MM.1S (cell line): ENCODE measurements around the gene PIP5K1A.

ENCODE experiments used
- EZH2 ChIP-seq: fragments of 300-600 bp; sonication (generic); optimal IDR thresholded peaks from 2 replicates; pipeline ENCODE3; 2017; ENCODE audit warnings: low read depth, mild to moderate bottlenecking, antibody characterized with exemption, low read length, mixed read lengths
- TF ChIP-seq, protein P1 (sequence below): fragments of 300-600 bp; sonication (generic); IDR thresholded peaks from 2 replicates; pipeline ENCODE4 v1.5.1; 2016; ENCODE audit warnings: antibody characterized with exemption, low read length, mixed read lengths

DNA sequence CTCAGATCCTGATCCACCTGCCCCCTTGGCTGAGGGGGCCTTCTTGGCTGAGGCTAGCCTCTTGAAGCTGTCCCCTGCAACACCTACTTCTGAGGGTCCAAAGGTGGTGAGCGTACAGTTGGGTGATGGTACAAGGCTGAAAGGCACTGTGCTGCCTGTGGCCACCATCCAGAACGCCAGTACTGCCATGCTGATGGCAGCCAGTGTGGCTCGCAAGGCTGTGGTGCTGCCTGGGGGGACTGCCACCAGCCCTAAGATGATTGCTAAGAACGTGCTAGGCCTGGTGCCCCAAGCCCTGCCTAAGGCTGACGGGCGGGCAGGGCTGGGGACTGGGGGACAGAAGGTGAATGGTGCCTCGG lies 89.0 kb downstream of the PIP5K1A start:
- no peak for TF ChIP-seq EZH2
- TF ChIP-seq, protein P1, sequence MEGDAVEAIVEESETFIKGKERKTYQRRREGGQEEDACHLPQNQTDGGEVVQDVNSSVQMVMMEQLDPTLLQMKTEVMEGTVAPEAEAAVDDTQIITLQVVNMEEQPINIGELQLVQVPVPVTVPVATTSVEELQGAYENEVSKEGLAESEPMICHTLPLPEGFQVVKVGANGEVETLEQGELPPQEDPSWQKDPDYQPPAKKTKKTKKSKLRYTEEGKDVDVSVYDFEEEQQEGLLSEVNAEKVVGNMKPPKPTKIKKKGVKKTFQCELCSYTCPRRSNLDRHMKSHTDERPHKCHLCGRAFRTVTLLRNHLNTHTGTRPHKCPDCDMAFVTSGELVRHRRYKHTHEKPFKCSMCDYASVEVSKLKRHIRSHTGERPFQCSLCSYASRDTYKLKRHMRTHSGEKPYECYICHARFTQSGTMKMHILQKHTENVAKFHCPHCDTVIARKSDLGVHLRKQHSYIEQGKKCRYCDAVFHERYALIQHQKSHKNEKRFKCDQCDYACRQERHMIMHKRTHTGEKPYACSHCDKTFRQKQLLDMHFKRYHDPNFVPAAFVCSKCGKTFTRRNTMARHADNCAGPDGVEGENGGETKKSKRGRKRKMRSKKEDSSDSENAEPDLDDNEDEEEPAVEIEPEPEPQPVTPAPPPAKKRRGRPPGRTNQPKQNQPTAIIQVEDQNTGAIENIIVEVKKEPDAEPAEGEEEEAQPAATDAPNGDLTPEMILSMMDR: no peak
